ENCODE results near the gene FGF22. TPM values are rescaled to one million over a fixed set of nuclear protein-coding genes. Genes with fewer than 3 reads are reported as not detected.
"Not testable (repeated sequence)": the region's sequence is repeated elsewhere in the genome, so short reads cannot be mapped to it uniquely, and the experiment has no call there.

The FGF22 gene
- total RNA-seq, 3 donors from 2014 or later = 0.33 to 0.48 TPM; not detected in 1

DNA sequence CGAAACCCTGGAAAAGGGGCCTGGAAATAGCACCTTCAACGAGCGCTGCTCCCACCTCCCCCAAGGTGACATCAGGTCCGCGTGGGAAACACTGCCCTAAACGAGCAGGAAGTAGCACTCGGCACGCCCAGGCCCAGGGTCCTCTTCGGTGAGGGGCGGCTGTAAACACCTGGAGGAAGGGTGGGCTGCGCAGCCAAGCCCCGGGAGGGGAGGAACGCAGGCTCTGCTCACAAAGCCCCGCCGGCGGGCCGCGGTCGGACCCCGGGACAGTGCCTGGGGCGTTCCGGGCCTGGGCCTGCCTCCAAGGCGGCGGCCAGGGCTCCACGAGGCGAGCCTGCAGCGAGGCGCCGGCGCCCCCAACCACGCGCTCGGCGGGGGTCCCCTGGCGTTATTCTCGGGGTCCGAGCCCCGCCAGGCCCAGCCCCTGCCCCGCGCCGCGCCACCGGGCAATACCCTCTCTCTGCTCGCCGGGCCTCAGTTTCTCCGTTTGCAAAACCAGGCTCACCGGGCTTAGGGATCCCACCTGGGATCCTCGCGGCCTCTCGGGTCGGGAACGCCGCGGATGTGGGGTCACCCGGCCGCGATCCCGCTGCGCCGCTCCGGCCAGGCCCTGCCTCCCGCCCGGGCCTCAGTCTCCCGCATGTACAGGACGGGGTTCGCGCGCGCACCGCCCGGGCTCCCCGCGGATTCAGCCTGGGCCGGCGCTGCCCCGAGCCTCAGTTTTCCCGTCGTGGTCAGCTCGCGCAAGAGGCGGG lies 22.7 kb downstream of the FGF22 start:
- H3K36me3 ChIP-seq = no peaks in the 10 kb centered on the region
- H3K27ac ChIP-seq = peak overlapping the region; percentile 89 to 97
- no peak for DNase-seq (ENCODE audit: low spot score in 2 of 2)
- no peaks in the 10 kb centered on the region for H3K27me3 ChIP-seq
- no peaks in the 10 kb centered on the region for H3K9me3 ChIP-seq
- peaks cover 18 to 33% of the 10 kb centered on the region in 2 donors for H3K4me1 ChIP-seq
- intact Hi-C loops (cut with DNase I; ENCODE audit: low total_unique reads) = loop anchor here (5.0 kb wide), 1 partner anchor 65 kb away; no protein-coding TSS in a partner anchor
- peak overlapping the region; percentile 81 to 90 (median 83) for H3K4me3 ChIP-seq
- TF ChIP-seq POLR2A (IDR thresholded peaks at IDR 0.05) = no peak
- no peak for TF ChIP-seq POLR2AphosphoS5 (IDR thresholded peaks at IDR 0.05)
- TF ChIP-seq, protein P1, sequence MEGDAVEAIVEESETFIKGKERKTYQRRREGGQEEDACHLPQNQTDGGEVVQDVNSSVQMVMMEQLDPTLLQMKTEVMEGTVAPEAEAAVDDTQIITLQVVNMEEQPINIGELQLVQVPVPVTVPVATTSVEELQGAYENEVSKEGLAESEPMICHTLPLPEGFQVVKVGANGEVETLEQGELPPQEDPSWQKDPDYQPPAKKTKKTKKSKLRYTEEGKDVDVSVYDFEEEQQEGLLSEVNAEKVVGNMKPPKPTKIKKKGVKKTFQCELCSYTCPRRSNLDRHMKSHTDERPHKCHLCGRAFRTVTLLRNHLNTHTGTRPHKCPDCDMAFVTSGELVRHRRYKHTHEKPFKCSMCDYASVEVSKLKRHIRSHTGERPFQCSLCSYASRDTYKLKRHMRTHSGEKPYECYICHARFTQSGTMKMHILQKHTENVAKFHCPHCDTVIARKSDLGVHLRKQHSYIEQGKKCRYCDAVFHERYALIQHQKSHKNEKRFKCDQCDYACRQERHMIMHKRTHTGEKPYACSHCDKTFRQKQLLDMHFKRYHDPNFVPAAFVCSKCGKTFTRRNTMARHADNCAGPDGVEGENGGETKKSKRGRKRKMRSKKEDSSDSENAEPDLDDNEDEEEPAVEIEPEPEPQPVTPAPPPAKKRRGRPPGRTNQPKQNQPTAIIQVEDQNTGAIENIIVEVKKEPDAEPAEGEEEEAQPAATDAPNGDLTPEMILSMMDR (IDR thresholded peaks at IDR 0.05) = no peak

DNA sequence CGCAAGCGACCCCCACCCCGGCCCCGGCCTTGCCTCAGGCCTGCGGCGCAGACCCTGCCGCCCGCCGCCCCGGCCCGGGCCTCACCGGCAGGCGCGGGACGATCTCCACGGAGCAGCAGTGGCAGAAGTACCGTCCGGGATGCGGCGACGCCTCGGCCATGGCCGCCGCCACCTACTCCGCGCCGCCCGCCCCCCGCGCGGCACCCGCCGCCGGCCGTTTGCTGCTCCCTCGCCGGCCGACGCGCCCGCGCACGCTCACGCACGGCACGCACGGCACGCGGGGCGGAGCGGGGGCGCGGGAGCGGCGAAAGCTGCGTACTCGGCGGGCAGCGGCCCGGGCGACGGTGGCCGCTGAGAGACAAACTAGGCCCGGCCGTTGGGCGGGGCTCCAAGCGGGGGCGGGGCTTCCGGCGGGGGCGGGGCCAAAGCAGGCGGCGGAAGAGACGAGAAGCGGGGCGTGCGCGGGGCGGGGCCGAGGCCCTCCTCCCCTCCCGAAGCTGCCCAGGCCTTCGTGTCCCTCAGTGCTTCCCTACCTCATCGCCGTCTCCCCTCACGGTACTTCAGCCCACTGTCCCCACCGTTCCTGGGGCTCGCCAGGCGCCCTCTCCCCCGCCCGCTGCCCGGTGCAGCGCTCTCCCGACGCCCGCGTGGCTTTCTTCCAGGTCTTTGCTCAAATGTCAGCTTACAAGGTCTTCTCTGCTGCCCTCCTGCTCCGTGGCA lies 23.4 kb downstream of the FGF22 start, which contains the start of gene RNF126:
Gene RNF126, minus strand, starts transcription at position 253 of the 720 bp plus-strand sequence. Its CDS starts 93 bp downstream, at position 160.
- Histone ChIP-seq H3K4me3 (peak within 1 kb of the TSS; percentile 81 to 90 (median 83)), H3K9me3 (no peaks in the 10 kb centered on the region), H3K27me3 (no peaks in the 10 kb centered on the region), H3K36me3 (no peaks in the 10 kb centered on the region), H3K4me1 (peaks cover 18 to 30% of the 10 kb centered on the region in 2 donors), H3K27ac (peak within 1 kb of the TSS; percentile 89 to 97)
- intact Hi-C loops (cut with DNase I; ENCODE audit: low total_unique reads) = loop anchor here (5.0 kb wide), 1 partner anchor 64 kb away; no protein-coding TSS in a partner anchor
- peak; percentile 91 to 97 for DNase-seq (ENCODE audit: low spot score in 2 of 2)
- TF ChIP-seq POLR2AphosphoS5 (IDR thresholded peaks at IDR 0.05) = peak; percentile 37 to 45 (median 39)
- TF ChIP-seq POLR2A (IDR thresholded peaks at IDR 0.05) = no peak

DNA sequence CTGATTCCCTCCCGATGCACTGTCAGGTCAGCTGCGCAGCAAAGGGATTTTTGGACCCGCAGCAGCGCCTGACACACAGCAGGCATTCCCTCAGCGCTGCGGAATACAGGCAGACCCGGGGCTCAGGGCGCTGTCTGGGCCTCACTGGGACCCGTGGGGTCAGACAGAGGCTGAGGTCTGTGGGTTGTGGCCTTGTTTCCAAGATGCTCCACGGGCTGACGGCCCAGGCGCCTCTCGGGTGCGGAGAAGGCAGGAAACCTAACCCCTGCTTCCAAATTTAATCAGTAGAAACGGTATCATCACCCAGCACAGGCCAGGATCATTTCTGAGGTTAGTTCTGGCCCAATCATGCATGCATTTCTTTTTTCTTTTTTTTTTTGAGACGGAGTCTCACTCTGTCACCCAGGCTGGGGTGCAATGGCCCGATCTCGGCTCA lies 24.0 kb downstream of the FGF22 start:
- H3K4me3 ChIP-seq = peak overlapping the region; percentile 81 to 90 (median 83)
- no peaks in the 10 kb centered on the region for H3K27me3 ChIP-seq
- intact Hi-C loops (cut with DNase I; ENCODE audit: low total_unique reads) = loop anchor here (5.0 kb wide), 1 partner anchor 64 kb away; no protein-coding TSS in a partner anchor
- no peaks in the 10 kb centered on the region for H3K9me3 ChIP-seq
- H3K36me3 ChIP-seq = no peaks in the 10 kb centered on the region
- TF ChIP-seq, protein P1 (IDR thresholded peaks at IDR 0.05) = no peak
- peak in 2 of 3 donors; percentile 2 to 7 for TF ChIP-seq POLR2AphosphoS5 (IDR thresholded peaks at IDR 0.05)
- peak overlapping the region; percentile 89 to 97 for H3K27ac ChIP-seq
- peaks cover 18 to 24% of the 10 kb centered on the region in 2 donors for H3K4me1 ChIP-seq
- DNase-seq (ENCODE audit: low spot score in 2 of 2) = no peak

DNA sequence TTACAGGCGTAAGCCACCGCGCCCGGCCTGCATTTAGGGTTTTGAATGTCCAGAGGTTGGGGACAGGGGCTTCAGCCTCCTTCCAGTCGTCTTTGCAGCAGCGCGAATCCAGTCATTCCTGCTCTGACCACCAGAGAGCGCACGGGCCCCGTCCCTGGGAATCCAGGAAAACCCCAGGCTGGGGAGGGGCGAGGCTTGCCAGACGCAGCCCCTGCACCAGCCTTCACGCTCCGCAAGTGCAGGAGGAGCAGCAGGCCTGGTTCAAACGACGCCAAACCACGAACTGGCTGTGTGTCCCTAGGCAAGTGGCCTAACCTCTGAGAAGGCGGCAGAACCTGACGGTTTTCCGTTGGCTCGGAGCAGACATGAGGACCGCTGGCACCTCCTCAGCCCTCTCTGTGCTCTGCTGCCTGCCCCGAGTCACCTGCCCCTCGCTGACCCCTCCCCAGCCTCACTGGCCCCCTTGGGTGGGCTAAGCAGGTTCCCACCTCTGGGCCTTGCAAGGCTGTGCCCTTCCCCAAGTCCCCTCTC lies 25.3 kb downstream of the FGF22 start:
- TF ChIP-seq POLR2A (IDR thresholded peaks at IDR 0.05) (no peak), POLR2AphosphoS5 (IDR thresholded peaks at IDR 0.05) (peak; percentile 13 to 55 (median 37))
- TF ChIP-seq, protein P1 (IDR thresholded peaks at IDR 0.05) = peak; percentile 91 to 96 (median 95)
- peak overlapping the region in 1 of 2 donors; percentile 15 for H3K27ac ChIP-seq
- no peaks in the 10 kb centered on the region for H3K27me3 ChIP-seq
- peaks cover 12 to 22% of the 10 kb centered on the region in 2 donors for H3K4me1 ChIP-seq
- intact Hi-C loops (cut with DNase I; ENCODE audit: low total_unique reads) = loop anchor here (5.0 kb wide), 1 partner anchor 62 kb away; no protein-coding TSS in a partner anchor
- peak overlapping the region in 2 of 3 donors; percentile 30 to 55 for H3K4me3 ChIP-seq
- peak in 1 of 2 donors; percentile 78 for DNase-seq (ENCODE audit: low spot score in 2 of 2)
- no peaks in the 10 kb centered on the region for H3K36me3 ChIP-seq
- no peaks in the 10 kb centered on the region for H3K9me3 ChIP-seq

DNA sequence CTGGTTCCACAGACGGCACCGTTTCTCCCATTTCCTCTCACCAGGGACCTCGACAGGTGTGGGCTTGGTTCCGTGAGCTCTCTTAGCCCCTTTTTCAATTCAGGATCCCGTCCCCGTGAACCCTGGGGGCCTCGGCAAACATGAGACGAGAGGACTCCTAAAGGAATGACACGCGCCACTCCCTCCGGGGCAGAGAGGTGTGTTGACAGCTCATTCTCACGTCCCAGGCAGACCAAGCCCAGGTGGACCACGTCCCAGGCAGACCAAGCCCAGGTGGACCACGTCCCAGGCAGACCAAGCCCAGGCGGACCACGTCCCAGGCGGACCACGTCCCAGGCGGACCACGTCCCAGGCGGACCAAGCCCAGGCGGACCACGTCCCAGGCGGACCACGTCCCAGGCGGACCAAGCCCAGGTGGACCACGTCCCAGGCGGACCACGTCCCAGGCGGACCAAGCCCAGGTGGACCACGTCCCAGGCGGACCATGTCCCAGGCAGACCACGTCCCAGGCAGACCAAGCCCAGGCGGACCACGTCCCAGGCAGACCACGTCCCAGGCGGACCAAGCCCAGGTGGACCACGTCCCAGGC lies 27.4 kb downstream of the FGF22 start:
- H3K4me3 ChIP-seq; DNase-seq (ENCODE audit: low spot score in 2 of 2); H3K27me3 ChIP-seq; H3K27ac ChIP-seq; intact Hi-C loops (cut with DNase I; ENCODE audit: low total_unique reads); H3K9me3 ChIP-seq; H3K36me3 ChIP-seq: not testable (repeated sequence)
- peaks cover 5 to 11% of the 10 kb centered on the region in 2 donors for H3K4me1 ChIP-seq

DNA sequence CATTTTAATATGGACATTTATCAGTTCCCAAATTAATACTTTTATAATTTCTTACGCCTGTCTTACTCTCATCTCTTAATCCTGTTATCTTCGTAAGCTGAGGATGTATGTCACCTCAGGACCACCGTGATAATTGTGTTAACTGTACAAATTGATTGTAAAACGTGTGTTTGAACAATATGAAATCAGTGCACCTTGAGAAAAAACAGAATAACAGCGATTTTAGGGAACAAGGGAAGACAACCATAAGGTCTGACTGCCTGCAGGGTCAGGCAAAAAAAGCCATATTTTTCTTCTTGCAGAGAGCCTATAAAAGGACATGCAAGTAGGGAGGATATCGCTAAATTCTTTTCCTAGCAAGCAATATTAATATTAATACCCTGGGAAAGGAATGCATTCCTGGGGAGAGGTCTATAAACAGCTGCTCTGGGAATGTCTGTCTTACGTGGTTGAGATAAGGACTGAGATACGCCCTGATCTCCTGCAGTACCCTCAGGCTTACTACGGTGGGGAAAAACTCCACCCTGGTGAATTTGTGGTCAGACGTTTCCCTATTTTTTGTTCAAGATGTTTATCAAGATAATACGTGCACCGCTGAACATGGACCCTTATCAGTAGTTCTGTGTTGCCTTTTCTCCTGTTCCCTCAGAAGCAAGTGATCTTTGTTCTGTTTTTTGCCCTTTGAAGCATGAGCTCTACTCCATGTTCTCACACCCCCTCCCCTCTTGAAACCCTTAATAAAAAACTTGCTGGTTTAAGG lies 29.2 kb downstream of the FGF22 start:
- H3K4me1 ChIP-seq; intact Hi-C loops (cut with DNase I; ENCODE audit: low total_unique reads); H3K27me3 ChIP-seq; H3K27ac ChIP-seq; H3K9me3 ChIP-seq; H3K36me3 ChIP-seq; DNase-seq (ENCODE audit: low spot score in 2 of 2); H3K4me3 ChIP-seq: not testable (repeated sequence)

All from breast epithelium (tissue), 4 donors.